HCT116 (cell line): ENCODE measurements around the gene DGKG. TPM values are rescaled to one million over a fixed set of nuclear protein-coding genes. Genes with fewer than 3 reads are reported as not detected.

Experiments
- ATAC-seq: fragments of 200-7000 bp; cut with Tn5 transposase; 2 replicates; pipeline ENCODE4 v1.9.1; 2020; ENCODE audit warnings: mild to moderate bottlenecking, moderate library complexity
- BruUV-seq: library from RNA; stranded (reverse); fragments of 400-500 nt; replicated peaks from 2 replicates; lab custom pipeline; 2021; lab: Mats Ljungman, UMichigan
- CTCF ChIA-PET: fragments of 300-600 bp; sonication (Branson Sonifier 250); formaldehyde crosslinking; loops from one replicate; lab custom pipeline; 2021; ENCODE audit warnings: antibody characterized with exemption; lab: Charles Lee
- POLR2A ChIA-PET: fragments of 300-600, 350-600 bp; sonication (Branson Sonifier 250); formaldehyde crosslinking; loops from one replicate; lab custom pipeline; 2021; ENCODE audit warnings: antibody characterized with exemption; lab: Charles Lee
- RAD21 ChIA-PET, 2 experiments: fragments of 300-600 bp; sonication (Branson Sonifier 250); formaldehyde crosslinking; loops; one replicate each; lab custom pipeline; 2023; ENCODE audit warnings: low total read pairs in 2 of 2; ENCODE audit not compliant: uncharacterized antibody in 2 of 2, unreplicated experiment in 2 of 2, low non-redundant PET in 1 of 2; lab: Charles Lee
- DNase-seq: peaks from one replicate; pipeline ENCODE4 v3.0.0-alpha.2; 2010; ENCODE audit warnings: low read depth, low spot score
- H2AFZ ChIP-seq: fragments of 200-600 bp; shearing (Covaris generic), sonication (generic); 2 replicates; pipeline ENCODE4 v1.6.1; 2017; ENCODE audit warnings: low read depth, mixed run types, mixed read lengths, antibody characterized with exemption, low read length; ENCODE audit not compliant: poor library complexity, severe bottlenecking
- H3K27ac ChIP-seq: 2 replicates; pipeline ENCODE4 v1.5.1; 2012; ENCODE audit warnings: low read depth, low read length
- H3K27me3 ChIP-seq: fragments of 200-600 bp; sonication (generic); 2 replicates; pipeline ENCODE4 v1.6.1; 2016; ENCODE audit warnings: mixed run types, low read length, mixed read lengths; ENCODE audit not compliant: insufficient read depth
- H3K36me3 ChIP-seq, 2 experiments: fragments of 200-500 bp in 1 of 2; fragments of 200-600 bp in 1 of 2; sonication (Bioruptor generic) in 1 of 2; sonication (generic) in 1 of 2; 2 replicates each; pipeline versions ENCODE4 v1.5.1 to v1.6.1; 2014 to 2016; ENCODE audit warnings: low read length in 2 of 2, inconsistent platforms in 1 of 2, mixed read lengths in 1 of 2, mixed run types in 1 of 2; ENCODE audit not compliant: insufficient read depth in 2 of 2, control insufficient read depth in 1 of 2
- H3K4me1 ChIP-seq, 2 experiments: fragments of 200-600 bp in 1 of 2; sonication (generic) in 1 of 2; 2 replicates each; pipeline versions ENCODE4 v1.5.1 to v1.6.1; 2012 to 2017; ENCODE audit warnings: low read length in 2 of 2, inconsistent platforms in 1 of 2, mild to moderate bottlenecking in 1 of 2, mixed read lengths in 1 of 2, mixed run types in 1 of 2, moderate library complexity in 1 of 2; ENCODE audit not compliant: insufficient read depth in 2 of 2, control insufficient read depth in 1 of 2
- H3K4me2 ChIP-seq: fragments of 200-600 bp; sonication (generic); 2 replicates; pipeline ENCODE4 v1.6.1; 2017; ENCODE audit warnings: mixed run types, low read length, mixed read lengths
- H3K4me3 ChIP-seq, 2 experiments: fragments of 200-600 bp in 1 of 2; sonication (generic) in 1 of 2; replicated peaks in 1 of 2; 2 replicates each; pipeline ENCODE4 v1.5.1; 2011 to 2016; ENCODE audit warnings: low read length in 2 of 2, control low read depth in 1 of 2, low read depth in 1 of 2, mild to moderate bottlenecking in 1 of 2, mixed read lengths in 1 of 2, mixed run types in 1 of 2
- H3K79me2 ChIP-seq: fragments of 200-600 bp; sonication (generic); 2 replicates; pipeline ENCODE4 v1.6.1; 2017; ENCODE audit warnings: mild to moderate bottlenecking, mixed run types, low read length, moderate library complexity, mixed read lengths; ENCODE audit not compliant: insufficient read depth
- H3K9ac ChIP-seq: fragments of 200-600 bp; sonication (generic); 2 replicates; pipeline ENCODE4 v1.6.1; 2016; ENCODE audit warnings: low read length, mixed read lengths
- H3K9me2 ChIP-seq: fragments of 200-600 bp; sonication (generic), shearing (Covaris generic); 2 replicates; pipeline ENCODE4 v1.6.1; 2017; ENCODE audit warnings: mixed run types, mild to moderate bottlenecking, moderate library complexity; ENCODE audit not compliant: insufficient read depth
- H3K9me3 ChIP-seq, 2 experiments: fragments of 200-500 bp in 1 of 2; fragments of 200-600 bp in 1 of 2; sonication (Bioruptor generic) in 1 of 2; sonication (generic) in 1 of 2; 2 replicates each; pipeline ENCODE4 v1.6.1; 2014 to 2017; ENCODE audit warnings: low read length in 2 of 2, mixed read lengths in 2 of 2, inconsistent platforms in 1 of 2, low read depth in 1 of 2, mild to moderate bottlenecking in 1 of 2, mixed run types in 1 of 2, moderate library complexity in 1 of 2; ENCODE audit not compliant: control insufficient read depth in 1 of 2, insufficient read depth in 1 of 2
- H4K20me1 ChIP-seq: fragments of 200-600 bp; sonication (generic), shearing (Covaris generic); 2 replicates; pipeline ENCODE4 v1.6.1; 2017; ENCODE audit warnings: mixed run types, mild to moderate bottlenecking, moderate library complexity; ENCODE audit not compliant: insufficient read depth
- CEBPB ChIP-seq: IDR thresholded peaks from 2 replicates; pipeline ENCODE4 v1.6.1; 2012; ENCODE audit warnings: low read depth
- ELF1 ChIP-seq: IDR thresholded peaks from 2 replicates; pipeline ENCODE4 v1.6.1; 2012; ENCODE audit warnings: low read depth, borderline replicate concordance
- EZH2 ChIP-seq: fragments of 200-600 bp; sonication (generic); IDR thresholded peaks from 2 replicates; pipeline ENCODE4 v1.6.1; 2017; ENCODE audit warnings: antibody characterized with exemption, mixed run types
- POLR2A ChIP-seq: IDR thresholded peaks from 2 replicates; pipeline ENCODE4 v1.7.0; 2011; ENCODE audit warnings: borderline replicate concordance; ENCODE audit not compliant: insufficient read depth, insufficient read length; ENCODE audit errors: extremely low read depth
- POLR2AphosphoS5 ChIP-seq: IDR thresholded peaks from 2 replicates; pipeline ENCODE4 v1.6.1; 2011; ENCODE audit warnings: mild to moderate bottlenecking, low read depth, low read length, moderate library complexity
- SP1 ChIP-seq: IDR thresholded peaks from 2 replicates; pipeline ENCODE4 v1.6.1; 2012; ENCODE audit warnings: low read depth
- YY1 ChIP-seq: IDR thresholded peaks from 2 replicates; pipeline ENCODE4 v1.6.1; 2011; ENCODE audit warnings: low read length, low read depth, moderate library complexity, mild to moderate bottlenecking; ENCODE audit not compliant: insufficient replicate concordance; ENCODE audit errors: extremely low read depth
- ZNF274 ChIP-seq: fragments of 200-500 bp; sonication (Bioruptor generic); IDR thresholded peaks from 2 replicates; pipeline ENCODE4 v1.6.1; 2014; ENCODE audit warnings: mild to moderate bottlenecking, low read depth, low read length, inconsistent platforms
- intact Hi-C: fragments of 100-400 bp; cut with micrococcal nuclease; formaldehyde crosslinking; loops from 2 replicates; pipeline ENCODE4 v1.10.0; 2022
- total RNA-seq: library from RNA; stranded (reverse); gene quantifications from one replicate; pipeline ENCODE4 v1.2.1, GENCODE V29; 2021; ENCODE audit not compliant: unreplicated experiment
- TF ChIP-seq, protein P1 (sequence below): IDR thresholded peaks from 2 replicates; pipeline ENCODE4 v1.6.1; 2012
- TF ChIP-seq, protein P2 (sequence below): IDR thresholded peaks from 2 replicates; pipeline ENCODE4 v1.6.1; 2011; ENCODE audit warnings: mild to moderate bottlenecking, low read length, moderate library complexity; ENCODE audit not compliant: insufficient replicate concordance; ENCODE audit errors: extremely low read depth
- TF ChIP-seq, protein P3 (sequence below), 3 experiments: fragments of 200-600 bp in 1 of 3; sonication (generic) in 1 of 3; IDR thresholded peaks in 2 of 3; conservative IDR thresholded peaks in 1 of 3; 2 replicates each; pipeline ENCODE4 v1.5.1; 2012 to 2017; ENCODE audit warnings: low read depth in 2 of 3, low read length in 2 of 3, antibody characterized with exemption in 1 of 3, borderline replicate concordance in 1 of 3, control low read depth in 1 of 3, mild to moderate bottlenecking in 1 of 3, mixed read lengths in 1 of 3, mixed run types in 1 of 3, moderate library complexity in 1 of 3; ENCODE audit not compliant: insufficient read depth in 1 of 3

Gene DGKG
- total RNA-seq, 1 experiment from 2014 or later = 4.8 TPM

DNA sequence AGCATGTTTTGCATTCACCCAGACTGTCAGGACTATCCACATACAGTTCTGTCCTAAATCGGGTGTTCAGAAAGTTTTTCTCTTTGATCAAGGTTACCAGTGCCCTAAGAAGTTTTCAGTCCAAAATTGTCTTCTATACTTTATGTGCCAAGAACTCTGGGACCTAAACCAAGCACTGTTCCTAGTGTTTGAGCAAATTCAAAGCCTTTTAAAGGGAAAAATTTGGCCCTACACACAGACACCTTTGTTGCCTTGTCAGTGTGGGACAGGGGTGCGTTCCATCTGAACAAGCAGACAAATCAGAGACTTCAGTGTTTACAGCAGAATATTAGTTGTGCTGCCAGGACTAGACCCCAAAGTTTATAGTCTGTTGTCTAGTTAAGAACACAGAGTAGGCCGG lies 50.6 kb downstream of the DGKG start:
- Histone ChIP-seq H2AFZ (no peak overlapping the region), H4K20me1 (no peaks in the 10 kb centered on the region), H3K27ac (no peak overlapping the region), H3K9me2 (no peaks in the 10 kb centered on the region), H3K9me3 (no peaks in the 10 kb centered on the region), H3K4me3 (no peak overlapping the region), H3K27me3 (peaks cover 12% of the 10 kb centered on the region; the same call in 1 of the 2 replicates), H3K9ac (no peak overlapping the region), H3K79me2 (no peaks in the 10 kb centered on the region), H3K36me3 (no peaks in the 10 kb centered on the region), H3K4me2 (no peak overlapping the region), H3K4me1 (no peaks in the 10 kb centered on the region)
- no TSS peak for BruUV-seq
- no peak for TF ChIP-seq YY1
- no peak for TF ChIP-seq EZH2
- no peak for TF ChIP-seq ZNF274
- no peak for TF ChIP-seq ELF1
- TF ChIP-seq, protein P1, sequence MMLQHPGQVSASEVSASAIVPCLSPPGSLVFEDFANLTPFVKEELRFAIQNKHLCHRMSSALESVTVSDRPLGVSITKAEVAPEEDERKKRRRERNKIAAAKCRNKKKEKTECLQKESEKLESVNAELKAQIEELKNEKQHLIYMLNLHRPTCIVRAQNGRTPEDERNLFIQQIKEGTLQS = no peak
- TF ChIP-seq CEBPB = no peak
- ChIA-PET CTCF (no interaction called here), RAD21 (no interaction called here), POLR2A (no interaction called here)
- DNase-seq = no peak
- no peak for ATAC-seq
- intact Hi-C loops = no loop called here

DNA sequence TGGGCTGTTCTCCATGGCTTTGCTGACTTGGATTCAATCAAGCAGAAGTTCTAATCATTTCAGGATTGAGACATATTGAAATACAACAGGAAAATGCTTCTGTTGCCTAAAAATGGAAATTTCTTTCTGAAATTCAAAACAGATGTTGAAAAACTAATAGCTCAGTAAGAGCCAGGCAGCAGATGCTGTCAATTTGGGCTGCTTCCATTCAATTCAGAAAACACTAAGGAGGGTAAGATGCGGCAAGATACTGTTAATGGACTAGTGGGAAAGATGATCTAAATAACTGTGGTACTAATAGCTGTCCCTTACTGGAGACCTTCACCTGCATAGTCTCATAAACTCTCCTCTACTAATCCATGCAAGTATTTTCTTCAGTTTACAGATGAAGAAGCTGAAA lies 53.5 kb downstream of the DGKG start:
- ChIA-PET POLR2A (no interaction called here), CTCF (no interaction called here), RAD21 (no interaction called here)
- H3K27ac ChIP-seq = no peak overlapping the region
- H3K9me3 ChIP-seq = no peaks in the 10 kb centered on the region
- DNase-seq (no peak), ATAC-seq (no peak)
- no peaks in the 10 kb centered on the region for H3K79me2 ChIP-seq
- no peaks in the 10 kb centered on the region for H3K4me1 ChIP-seq
- TF ChIP-seq YY1 (no peak), SP1 (no peak), POLR2A (no peak), CEBPB (no peak), ZNF274 (no peak), ELF1 (no peak), POLR2AphosphoS5 (no peak)
- TF ChIP-seq, protein P2, sequence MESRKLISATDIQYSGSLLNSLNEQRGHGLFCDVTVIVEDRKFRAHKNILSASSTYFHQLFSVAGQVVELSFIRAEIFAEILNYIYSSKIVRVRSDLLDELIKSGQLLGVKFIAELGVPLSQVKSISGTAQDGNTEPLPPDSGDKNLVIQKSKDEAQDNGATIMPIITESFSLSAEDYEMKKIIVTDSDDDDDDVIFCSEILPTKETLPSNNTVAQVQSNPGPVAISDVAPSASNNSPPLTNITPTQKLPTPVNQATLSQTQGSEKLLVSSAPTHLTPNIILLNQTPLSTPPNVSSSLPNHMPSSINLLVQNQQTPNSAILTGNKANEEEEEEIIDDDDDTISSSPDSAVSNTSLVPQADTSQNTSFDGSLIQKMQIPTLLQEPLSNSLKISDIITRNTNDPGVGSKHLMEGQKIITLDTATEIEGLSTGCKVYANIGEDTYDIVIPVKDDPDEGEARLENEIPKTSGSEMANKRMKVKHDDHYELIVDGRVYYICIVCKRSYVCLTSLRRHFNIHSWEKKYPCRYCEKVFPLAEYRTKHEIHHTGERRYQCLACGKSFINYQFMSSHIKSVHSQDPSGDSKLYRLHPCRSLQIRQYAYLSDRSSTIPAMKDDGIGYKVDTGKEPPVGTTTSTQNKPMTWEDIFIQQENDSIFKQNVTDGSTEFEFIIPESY = no peak
- TF ChIP-seq, protein P3, sequence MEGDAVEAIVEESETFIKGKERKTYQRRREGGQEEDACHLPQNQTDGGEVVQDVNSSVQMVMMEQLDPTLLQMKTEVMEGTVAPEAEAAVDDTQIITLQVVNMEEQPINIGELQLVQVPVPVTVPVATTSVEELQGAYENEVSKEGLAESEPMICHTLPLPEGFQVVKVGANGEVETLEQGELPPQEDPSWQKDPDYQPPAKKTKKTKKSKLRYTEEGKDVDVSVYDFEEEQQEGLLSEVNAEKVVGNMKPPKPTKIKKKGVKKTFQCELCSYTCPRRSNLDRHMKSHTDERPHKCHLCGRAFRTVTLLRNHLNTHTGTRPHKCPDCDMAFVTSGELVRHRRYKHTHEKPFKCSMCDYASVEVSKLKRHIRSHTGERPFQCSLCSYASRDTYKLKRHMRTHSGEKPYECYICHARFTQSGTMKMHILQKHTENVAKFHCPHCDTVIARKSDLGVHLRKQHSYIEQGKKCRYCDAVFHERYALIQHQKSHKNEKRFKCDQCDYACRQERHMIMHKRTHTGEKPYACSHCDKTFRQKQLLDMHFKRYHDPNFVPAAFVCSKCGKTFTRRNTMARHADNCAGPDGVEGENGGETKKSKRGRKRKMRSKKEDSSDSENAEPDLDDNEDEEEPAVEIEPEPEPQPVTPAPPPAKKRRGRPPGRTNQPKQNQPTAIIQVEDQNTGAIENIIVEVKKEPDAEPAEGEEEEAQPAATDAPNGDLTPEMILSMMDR (IDR thresholded peaks at IDR 0.05 in 2 of 3, conservative IDR thresholded peaks at IDR 0.05 in 1 of 3; ENCODE audit: borderline replicate concordance in 1 of 3, insufficient read depth in 1 of 3, low read depth in 2 of 3, low read length in 2 of 3) = no peak
- no peaks in the 10 kb centered on the region for H3K36me3 ChIP-seq
- no peaks in the 10 kb centered on the region for H4K20me1 ChIP-seq
- H3K4me2 ChIP-seq = no peak overlapping the region
- peaks cover 40% of the 10 kb centered on the region for H3K27me3 ChIP-seq
- no peak overlapping the region for H3K9ac ChIP-seq
- no peaks in the 10 kb centered on the region for H3K9me2 ChIP-seq
- no peak overlapping the region for H3K4me3 ChIP-seq
- intact Hi-C loops = no loop called here
- H2AFZ ChIP-seq = no peak overlapping the region
- BruUV-seq = no TSS peak
